GM23338 (cell line): ENCODE data around the gene KSR2.

ENCODE experiments used
- POLR2AphosphoS5 ChIP-seq: IDR thresholded peaks from 2 replicates; pipeline ENCODE4 v1.6.1; 2016; ENCODE audit warnings: antibody characterized with exemption, low read depth
- ZNF331 ChIP-seq: fragments of 250-450 bp; sonication (Bioruptor Pico); IDR thresholded peaks from 2 replicates; pipeline ENCODE4 v1.5.0; 2020; ENCODE audit warnings: low read depth, mild to moderate bottlenecking, moderate library complexity

- TF ChIP-seq ZNF331 (CRISPR knock-in tag) (no peak), POLR2AphosphoS5 (no peak)
Observed at GRCh38 chr12:117797202-117797601, 171.6 kb downstream of the KSR2 start.
